SKM-1 treated with dmso at 0.1 percent for 144 hours (cell line): ENCODE data around the gene FAM117B.
"Not testable (repeated sequence)": the region's sequence is repeated elsewhere in the genome, so short reads cannot be mapped to it uniquely, and the experiment has no call there.

Experiments used
- DNase-seq: peaks from one replicate; lab custom pipeline; 2025; ENCODE audit not compliant: unreplicated experiment; lab: John Stamatoyannopoulos, UW

The FAM117B gene

DNA sequence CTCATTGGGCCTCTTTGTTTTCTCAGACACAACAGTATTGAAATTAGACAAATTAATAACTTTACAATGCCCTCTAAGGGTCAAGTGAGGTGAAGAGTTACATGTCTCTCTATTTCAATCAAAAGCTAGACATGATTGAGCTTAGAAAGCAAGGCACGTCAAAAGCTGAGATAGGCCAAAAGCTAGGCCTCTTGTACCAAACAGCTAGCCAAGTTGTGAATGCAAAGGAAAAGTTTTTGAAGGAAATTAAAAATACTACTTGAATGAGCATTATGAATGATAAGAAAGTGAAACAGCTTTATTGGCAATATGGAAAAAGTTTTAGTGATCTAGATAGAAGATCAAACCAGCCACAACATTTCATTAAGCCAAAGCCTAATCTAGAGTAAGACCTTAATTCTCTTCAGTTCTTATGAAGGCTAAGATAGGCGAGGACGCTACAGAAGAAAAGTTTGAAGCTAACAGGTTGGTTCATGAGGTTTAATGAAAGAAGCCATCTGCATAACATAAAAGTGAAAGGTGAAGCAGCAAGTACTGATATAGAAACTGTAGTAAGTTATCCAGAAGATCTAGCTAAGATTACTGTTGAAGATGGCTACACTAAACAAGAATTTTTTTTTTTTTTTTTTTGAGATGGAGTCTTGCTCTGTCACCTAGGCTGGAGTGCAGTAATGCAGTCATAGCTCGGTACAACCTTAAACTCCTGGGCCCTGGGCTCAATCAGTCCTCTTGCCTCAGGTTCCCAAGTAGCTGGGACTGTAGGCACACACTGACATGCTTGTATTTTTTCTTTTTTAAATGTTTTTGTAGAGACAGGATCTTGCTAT, 65.5 kb downstream of the FAM117B start:
- no peak for DNase-seq

DNA sequence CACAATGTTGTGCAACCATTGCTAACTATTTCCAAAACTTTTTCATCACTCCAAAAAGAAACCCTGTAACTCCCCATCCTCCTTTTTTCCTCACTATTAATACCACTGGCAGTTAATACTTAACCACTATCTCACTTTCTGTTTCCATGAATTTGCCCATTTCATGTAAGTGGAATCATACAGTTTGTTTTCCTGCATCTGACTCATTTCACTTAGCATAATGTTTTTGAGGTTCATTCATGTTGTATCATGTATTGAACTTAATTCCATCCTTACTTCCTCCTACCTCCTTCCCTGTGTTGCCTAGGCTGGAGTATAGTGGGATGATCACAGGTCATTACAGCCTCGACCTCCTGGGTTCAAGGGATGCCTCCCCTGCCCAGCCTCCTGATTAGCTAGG, 68.3 kb downstream of the FAM117B start:
- DNase-seq, result no peak

DNA sequence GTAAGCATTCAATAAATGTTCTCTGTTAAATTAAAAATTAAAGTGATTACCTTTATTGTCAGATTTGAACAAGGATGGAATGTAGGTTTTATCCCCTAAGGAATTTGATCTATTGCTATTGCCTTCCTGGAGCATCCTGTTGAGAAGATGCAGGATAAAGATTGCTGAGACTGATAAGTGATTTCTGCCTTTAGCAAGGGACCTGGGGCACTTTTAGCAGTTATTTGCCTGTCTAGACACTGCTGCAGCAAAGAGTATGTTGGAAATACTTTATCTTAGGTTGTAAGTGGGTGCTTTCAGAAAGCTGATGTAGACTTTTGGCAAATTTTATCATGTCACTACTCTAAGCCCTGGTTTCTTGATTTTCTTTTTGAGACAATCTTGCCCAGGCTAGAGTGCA, 69.5 kb downstream of the FAM117B start:
- DNase-seq, result no peak

DNA sequence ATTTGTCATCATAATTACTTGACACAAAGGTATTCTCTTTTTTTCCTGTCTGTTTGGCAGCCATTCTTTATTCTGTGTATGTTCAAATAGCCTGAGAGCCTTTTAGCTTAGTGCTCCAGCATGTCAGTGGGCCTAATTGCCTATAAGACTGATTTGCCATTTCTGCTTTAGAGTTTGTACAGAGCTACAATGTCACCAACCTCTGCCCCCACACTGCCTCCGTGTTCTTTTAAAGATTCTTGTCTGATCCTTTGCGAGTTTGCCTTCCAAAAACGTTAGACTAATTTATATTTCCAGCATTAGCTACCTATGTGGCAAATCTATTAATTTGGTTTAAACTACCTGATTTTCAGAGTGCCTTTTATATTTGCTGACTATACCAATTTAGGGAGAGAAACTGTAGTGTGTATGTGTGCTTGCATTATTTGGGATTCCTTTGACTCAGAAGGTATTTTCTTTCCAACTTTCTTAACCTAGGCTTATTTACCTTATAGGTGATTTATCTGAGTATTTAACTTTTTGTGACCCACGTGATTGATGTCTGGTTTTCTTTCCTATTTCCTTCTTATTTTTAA, 70.8 kb downstream of the FAM117B start:
- DNase-seq, result no peak

DNA sequence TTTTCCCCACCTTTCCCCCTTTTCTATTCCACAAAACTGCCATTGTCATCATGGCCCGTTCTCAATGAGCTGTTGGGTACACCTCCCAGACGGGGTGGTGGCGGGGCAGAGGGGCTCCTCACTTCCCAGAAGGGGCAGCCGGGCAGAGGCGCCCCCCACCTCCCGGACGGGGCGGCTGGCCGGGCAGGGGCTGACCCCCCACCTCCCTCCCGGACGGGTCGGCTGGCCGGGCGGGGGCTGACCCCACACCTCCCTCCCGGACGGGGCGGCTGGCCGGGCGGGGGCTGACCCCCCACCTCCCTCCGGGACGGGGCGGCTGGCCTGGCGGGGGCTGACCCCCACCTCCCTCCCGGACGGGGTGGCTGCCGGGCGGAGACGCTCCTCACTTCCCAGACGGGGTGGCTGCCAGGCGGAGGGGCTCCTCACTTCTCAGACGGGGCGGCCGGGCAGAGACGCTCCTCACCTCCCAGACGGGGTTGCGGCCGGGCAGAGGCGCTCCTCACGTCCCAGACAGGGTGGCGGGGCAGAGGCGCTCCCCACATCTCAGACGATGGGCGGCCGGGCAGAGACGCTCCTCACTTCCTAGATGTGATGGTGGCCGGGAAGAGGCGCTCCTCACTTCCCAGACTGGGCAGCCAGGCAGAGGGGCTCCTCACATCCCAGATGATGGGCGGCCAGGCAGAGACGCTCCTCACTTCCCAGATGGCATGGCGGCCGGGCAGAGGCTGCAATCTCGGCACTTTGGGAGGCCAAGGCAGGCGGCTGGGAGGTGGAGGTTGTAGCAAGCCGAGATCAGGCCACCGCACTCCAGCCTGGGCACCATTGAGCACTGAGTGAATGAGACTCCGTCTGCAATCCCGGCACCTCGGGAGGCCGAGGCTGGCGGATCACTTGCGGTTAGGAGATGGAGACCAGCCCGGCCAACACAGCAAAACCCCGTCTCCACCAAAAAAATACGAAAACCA, 80.5 kb downstream of the FAM117B start:
- not testable (repeated sequence) for DNase-seq

DNA sequence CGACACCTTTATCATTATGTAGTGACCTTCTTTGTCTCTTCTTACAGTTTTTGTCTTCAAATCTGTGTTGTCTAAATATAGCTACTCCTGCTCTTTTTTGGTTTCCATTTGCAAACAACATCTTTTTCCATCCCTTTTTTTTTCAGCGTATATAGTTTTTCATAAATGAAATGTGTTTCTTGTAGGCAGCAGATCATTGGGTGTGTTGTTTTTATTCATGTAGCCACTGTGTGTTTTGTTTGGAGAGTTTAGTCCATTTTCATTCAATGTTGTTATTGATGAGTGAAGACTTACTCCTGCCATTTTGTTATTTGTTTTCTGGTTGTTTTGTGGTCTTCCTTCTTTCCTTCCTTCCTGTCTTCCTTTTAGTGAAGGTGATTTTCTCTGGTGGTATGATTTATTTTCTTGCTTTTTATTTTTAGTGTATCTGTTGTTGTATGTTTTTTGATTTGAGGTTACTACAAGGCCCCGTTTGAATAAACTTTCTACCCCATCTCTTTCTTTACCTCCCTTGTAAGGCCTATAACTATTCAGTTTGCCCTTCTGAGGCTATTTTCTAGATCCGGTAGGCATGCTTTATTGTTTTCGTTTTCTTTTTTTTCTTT, 81.4 kb downstream of the FAM117B start:
- no peak for DNase-seq

DNA sequence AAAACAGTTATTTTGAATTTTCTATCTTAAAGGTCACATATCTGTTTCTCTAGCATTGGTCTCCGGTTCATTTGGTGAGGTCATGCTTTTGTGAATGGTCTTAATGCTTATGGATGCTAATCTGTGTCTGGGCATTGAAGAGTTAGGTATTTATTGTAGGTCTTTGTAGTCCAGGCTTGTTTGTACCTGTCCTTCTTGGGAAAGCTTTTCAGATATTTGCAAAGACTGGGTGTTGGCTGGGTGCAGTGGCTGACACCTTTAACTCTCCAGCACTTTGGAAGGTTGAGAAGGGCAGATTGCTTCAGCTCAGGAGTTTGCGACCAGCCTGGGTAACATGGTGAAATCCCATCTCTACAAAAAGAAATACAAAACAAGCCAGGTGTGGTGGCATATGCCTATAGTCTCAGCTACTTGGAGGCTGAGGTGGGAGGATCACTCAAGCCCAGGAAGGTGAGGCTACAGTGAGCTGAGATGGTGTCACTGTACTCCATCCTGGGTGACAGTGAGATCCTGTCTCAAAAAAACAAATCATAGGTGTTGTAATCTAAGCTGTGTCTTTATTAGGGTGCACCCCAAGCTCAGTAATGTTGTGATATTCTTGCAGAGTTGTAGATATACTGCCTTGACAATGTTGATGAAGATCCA, 82.3 kb downstream of the FAM117B start:
- DNase-seq, result no peak

GRCh38 chr2:202717598-202718310, 83.0 kb downstream of the FAM117B start:
- DNase-seq, result no peak

GRCh38 chr2:202718614-202719013, 83.8 kb downstream of the FAM117B start:
- no peak for DNase-seq

DNA sequence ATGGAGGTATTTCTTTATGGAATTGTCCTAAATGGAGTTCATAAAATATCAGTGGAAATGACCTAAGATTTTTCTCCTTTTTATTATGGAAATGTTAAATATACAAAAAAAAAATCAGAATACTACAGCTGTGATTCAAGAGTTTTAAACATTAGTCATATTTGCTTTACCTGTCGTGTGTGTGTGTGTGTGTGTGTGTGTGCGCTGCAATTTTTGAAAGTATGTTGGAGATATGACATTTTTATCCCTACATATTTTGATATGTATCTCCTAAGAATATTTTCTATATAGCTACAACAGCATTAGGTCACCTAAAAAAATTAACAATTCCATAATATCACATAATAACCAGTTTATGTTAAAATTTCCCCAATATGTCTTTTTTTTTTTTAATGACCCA, 85.5 kb downstream of the FAM117B start:
- no peak for DNase-seq

- no peak for DNase-seq
Observed at GRCh38 chr2:202721621-202722020, 86.9 kb downstream of the FAM117B start.

DNA sequence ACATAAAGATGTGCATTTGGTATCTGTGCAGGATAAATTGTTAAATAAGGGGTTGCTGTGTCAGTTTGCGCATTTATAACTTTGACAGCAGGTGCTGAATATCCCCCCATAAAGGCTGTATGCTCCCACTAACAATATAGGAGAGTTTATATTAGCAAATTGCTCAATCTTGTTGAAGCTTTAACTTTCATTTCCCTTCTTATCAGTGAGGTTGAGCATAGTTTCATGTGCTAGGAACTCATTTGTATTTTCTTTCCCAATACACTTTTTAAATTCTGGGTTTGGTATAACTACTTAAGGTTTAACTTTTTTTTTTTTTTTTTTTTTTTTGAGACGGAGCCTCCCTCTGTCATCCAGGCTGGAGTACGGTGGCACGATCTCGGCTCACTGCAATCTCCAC, 89.0 kb downstream of the FAM117B start:
- no peak for DNase-seq

DNA sequence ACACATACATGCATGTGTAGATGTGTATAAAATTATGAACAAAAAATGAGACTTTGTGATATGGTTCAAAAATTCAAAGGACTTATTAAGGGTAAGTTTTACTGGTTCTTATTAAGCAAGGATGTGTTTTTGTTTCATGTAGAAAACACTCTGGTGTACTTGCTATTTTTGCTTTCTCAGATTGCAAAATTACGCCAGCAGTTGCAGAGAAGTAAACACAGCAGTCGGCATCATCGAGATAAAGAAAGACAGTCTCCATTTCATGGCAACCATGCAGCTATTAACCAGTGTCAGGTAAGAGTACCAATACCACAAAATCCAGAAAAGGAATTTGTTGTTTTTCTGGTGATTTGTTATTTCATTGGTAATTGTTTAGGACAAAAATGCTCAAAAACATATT, 91.3 kb downstream of the FAM117B start:
- no peak for DNase-seq

GRCh38 chr2:202736826-202737225, 102.1 kb downstream of the FAM117B start:
- DNase-seq, result no peak

DNA sequence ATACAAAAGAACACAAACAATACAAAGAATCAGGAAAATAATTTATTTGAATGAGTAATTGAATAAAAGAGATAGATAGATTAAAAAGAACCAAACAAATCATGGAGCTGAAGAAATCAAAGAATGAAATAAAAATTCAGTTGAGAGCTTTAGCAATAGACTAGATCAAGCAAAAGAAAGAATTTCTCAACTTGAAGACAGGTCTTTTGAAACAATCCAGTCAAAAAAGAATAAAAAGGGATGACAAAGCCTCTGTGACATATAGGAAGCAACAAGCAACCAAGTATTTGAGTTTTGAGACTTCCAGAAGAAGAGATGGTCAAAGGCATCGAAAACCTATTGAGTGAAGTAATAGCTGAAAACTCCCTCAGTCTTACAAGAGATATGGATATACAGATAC, 108.8 kb downstream of the FAM117B start:
- no peak for DNase-seq

DNA sequence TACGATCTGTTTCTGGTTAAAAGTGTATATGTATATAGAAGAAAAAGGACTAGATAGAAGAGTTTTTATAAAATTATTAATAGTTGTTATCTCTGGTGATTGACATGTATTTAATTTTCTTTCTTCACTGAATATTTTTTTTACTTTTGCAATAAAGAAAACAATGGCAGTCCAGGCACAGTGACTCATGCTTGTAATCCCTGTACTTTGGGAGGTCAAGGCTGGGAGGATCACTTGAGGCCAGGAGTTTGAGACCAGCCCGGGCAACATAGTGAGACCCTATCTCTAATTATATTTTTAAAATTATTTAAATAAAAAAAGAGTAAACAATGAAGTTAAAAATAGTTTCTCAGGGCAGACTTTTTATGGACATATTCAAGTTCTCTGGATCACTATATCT, 114.7 kb downstream of the FAM117B start:
- DNase-seq, result no peak

DNA sequence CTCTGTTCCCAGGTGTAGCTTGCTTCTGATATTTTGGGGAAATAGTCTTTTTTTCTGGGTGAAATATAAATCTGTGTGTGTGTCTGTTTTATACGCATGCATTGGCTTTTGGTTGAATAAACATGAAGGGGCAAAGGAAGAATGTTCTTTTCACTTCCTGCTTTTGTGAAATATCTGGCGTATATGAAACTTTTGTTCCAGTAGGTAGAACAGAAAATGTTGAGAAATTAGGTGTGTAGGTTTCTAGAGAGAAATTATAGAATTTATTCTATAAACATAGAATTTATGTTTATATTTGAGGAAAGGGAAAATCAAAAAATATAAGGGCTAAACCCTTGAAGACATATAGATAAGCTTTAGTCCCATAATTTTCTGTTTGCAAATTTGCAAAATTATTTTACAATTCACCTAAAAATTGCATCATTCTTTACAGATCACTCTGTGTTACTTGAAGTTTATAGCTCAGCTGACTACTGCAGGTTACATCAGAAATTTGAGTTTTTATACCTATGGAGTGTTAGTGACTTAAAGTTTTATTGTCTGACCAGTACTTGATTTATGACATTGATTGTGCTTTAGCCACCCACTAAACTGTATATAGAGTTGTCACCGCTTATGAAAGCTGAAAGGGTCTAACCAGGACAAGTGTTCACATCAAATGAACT, 116.1 kb downstream of the FAM117B start:
- DNase-seq, result no peak

DNA sequence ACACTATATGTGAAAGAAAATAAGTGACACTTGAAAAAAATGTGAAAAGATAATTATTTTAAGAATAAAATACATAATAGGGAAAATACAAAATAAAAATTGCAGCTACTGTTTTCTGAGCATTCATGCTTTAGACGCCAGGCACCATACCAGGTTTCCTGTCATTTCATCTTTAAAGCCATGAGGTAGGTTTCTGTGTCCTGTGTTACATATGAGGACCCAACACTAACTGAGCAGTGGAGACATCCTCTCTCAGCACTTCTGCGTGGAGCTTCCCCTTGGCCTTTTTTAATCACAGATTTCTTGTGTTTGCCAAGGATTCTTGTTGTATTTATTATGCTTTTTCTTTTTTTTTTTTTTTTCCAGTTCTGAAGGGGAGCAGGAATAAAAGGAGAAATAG, 117.3 kb downstream of the FAM117B start:
- no peak for DNase-seq

- no peak for DNase-seq
Observed at GRCh38 chr2:202754936-202755335, 120.2 kb downstream of the FAM117B start.

DNA sequence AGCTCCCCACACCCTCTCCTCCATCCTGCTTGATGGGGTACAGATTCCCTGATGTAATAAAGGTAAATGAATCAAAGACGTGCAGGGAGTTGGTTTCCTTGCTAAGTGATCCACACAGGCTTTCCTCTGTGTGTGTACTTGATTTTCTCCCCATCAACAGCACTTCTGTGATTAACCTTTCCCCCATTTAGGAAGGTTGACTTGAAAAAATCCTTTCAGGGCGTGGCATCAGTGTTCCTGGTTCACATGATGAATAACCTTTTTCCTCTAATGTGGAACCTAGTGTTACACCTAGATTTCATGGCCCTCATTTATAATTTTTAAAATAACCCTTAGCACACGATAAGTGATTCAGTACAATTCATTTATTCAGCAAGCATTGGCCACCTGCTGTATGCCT, 121.8 kb downstream of the FAM117B start:
- no peak for DNase-seq
